GM15510 (cell line): ENCODE results near the gene GIPC2.

ENCODE experiments used
- POLR2A ChIP-seq: IDR thresholded peaks from 3 replicates; pipeline ENCODE4 v1.6.1; 2011; ENCODE audit warnings: borderline replicate concordance; ENCODE audit not compliant: insufficient read length; ENCODE audit errors: extremely low read depth

The GIPC2 gene

DNA sequence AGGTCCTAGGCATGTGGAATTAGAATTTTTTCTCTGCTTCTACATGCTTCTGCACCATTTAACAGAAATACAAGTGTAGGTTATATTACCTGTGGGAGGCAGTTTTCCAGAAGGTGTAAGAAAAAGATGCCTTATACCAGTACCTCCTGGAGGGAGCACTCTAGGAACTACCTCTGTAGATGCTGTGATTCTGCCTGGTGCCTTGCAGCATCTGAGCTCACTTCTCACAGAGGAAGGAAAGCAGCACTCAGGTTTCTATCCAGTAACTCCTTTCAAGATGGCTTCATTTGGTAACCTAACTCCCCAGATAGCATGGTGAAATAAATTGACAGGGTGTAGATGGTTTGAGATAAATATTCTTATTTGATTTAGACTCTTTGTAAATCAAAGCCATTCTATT, 50.3 kb downstream of the GIPC2 start:
- TF ChIP-seq POLR2A = no peak

DNA sequence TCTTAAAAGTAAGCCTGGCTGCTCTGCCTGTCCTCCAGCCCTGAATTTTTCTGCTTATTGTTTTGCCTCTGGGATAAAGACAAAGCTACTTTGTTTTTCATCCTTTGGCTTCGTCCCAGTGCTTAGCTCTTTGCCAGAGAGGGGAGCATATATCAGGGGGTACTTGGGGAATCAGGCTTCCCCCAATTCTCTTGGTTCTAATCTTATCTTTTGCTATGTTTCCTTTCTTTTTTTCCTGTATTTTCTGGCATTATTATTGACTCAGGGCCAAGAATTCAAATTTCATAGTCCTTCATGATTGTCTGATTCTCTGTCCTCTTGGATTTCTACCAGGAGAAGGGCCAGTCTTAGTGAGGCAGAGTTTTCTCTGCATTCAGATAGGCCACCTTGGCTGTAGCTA, 51.2 kb downstream of the GIPC2 start:
- TF ChIP-seq POLR2A = no peak

DNA sequence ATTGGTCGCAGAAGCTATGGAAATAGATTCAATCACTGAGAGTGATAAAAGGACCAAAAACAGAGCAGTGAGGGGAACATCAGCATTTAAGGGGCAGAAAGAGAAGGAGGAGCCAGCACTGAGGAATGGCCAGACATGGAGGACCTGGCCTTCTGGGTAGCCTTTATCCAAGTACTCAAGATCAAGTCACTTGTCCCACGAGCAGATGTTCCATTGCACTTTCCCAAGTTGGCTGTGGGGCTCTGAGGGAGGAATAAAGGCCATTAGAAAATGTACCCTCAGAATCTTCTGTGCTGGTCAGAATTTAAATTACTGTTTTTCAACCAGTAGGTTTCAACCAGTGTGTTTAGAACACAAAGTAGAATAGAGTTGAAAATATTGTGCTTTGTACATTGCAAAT, 55.3 kb downstream of the GIPC2 start:
- no peak for TF ChIP-seq POLR2A

DNA sequence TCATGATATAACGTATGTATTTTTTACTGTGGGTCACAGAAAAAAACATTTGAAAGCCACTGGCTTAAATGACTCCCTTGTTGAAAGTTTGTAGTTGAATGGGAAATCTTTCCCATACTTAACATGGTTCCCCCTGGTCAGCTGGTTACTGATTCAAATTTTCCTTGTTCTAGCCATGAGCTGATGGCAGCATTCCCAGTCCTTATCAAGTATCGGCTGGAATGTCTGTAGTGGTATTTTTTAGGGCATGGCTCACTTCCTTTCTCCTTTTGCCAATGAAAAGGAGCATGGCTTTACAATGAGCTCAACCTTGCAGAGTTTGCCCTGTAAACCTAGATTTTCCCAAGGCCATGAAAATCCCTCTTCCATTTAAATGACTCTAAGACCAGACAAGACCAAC, 55.7 kb downstream of the GIPC2 start:
- no peak for TF ChIP-seq POLR2A

DNA sequence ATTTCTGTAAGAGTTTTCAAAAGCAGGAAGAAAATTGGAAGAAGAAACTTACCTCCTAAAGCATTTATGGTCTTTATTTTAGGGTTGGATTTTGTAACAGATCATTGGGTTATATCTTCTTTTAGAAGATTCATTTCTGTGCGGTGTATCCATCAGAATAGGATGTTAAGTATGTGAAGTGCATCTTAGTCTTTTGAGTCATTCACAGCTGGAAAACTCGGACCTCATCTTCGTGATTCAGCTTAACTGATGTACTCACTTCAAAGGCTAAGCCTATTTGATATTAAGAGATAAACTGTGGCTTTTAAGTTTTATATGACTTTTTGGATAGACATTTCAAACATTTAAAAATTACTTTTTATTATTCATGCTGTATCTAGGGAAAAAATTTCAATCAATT, 56.3 kb downstream of the GIPC2 start:
- TF ChIP-seq POLR2A = no peak

DNA sequence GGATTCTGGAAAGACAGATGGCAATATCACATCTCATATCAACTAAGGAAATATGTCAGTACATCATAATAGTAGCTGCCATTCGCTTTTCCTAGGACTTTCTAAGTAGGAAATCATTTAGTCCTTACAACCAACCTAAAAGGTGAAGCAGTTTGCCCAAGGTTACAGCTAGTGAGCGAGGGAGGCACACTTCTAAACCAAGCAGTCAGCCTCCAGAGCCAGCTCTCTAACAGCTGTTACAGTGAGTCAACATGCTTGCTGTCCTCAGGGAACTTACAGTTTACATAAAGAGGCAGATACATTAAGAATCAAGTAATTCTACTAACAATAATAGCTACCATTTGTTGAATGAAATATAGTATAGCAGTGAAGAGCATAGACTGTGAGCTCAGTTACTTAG, 57.1 kb downstream of the GIPC2 start:
- TF ChIP-seq POLR2A = no peak

DNA sequence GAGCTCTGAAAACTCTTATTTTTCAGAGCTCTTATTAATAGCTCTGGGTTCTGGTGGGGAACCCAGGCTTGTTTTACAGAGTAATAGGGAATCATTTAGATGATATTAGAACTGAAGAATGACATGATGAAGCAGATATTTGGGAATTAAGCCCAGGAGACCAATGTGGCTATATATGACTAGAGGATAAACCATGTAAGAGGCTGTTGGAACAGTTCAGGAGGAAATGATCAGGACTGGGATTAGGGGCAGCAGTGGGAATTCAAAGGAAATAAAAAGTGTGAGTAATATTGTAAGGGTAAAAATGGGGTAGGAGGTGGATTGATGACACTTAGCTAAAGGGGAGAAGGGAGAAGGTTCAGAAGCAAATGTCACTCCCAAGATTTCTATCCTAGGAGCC, 58.6 kb downstream of the GIPC2 start:
- TF ChIP-seq POLR2A = no peak

DNA sequence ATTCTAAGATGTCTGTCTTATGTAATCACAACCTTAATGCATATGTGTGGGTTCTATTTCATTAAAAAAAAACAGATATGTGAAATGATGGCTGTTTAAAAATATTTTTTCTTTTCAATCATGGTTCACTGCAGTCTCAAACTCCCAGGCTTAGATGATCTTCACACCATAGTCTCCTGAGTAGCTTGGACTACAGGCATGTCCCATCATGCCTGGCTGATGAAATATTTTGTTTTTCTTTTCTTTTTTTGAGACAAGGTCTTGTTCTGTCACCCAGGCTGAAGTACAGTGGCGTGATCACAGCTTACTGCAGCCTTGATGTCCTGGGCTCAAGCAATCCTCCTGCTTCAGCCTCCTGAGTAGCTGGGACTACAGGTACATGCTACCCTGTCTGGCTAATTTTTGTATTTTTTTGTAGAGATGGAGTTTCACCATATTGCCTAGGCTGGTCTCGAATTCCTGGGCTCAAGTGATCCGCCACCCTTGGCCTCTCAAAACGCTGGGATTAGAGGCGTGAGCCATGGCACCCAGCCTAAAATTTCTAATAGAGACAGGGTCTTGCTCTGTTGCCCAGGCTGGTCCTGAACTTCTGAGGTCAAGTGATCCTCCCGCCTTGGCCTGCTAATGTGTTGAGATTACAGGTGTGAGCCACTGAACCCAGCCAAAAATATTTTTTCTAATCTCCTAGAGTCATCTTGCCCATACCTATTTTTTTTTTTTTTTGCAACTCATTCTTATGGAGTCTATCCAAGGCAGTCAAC, 67.6 kb downstream of the GIPC2 start:
- TF ChIP-seq POLR2A = no peak

DNA sequence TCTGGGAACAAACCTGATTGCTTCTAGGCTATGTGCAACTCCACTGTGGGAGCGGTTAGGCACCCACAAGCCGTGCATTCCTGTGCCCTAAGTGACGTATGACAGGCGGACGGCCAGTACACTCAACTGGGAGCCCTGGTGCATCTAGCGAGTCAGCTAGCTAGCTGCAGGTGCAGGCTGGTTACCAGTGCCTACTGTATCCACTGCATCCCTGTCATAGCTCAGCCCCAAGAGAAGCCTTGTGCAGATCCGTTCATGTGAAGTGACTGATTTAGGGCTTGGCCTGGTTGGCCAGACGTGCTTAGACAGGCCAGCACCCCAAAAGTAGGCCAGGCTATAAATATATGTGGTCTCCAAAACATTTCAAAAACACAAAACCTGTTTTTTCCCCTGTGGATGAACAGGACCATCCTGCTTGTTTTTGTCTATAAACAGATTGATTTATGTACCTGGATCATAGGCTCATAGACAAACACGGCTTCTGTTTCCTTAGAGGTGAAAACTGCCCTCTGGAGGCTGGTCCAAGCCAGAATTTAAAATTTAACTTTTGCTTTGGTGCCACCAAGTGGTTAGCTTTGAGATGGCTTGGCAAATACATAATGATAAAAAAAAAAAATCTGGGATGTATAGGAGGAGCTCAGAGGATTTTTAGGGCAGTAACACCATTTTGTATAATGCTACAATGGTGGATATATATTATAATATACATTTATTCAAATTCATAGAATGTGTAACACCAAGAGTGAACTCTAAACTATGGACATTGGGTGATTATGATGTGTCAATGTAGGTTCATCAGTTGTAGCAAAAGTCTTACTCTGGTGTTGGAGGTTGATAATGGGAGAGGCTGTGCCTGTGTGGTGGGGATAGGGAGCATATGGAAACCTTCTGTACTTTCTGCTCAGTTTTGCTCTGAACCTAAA, 68.5 kb downstream of the GIPC2 start:
- TF ChIP-seq POLR2A = no peak

DNA sequence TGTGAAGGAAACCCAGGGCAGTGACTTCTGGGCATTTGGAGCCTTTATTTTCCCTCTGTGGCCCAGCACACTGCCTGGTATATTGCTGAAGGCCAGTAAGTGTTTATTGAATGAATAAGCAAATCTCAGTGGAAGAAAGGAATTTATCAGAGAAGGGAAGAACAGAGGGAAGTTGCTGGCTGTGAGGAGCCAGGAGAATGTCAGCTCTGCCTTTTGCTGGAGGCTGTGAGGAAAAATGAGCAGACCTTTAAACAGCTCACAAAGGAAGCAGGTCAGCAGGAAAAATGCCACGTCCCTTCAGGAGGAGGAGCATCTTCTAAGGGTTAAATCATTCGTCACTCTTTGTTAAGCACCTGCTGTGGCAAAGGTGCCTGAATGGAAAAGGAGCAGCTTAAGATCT, 75.9 kb downstream of the GIPC2 start:
- no peak for TF ChIP-seq POLR2A

DNA sequence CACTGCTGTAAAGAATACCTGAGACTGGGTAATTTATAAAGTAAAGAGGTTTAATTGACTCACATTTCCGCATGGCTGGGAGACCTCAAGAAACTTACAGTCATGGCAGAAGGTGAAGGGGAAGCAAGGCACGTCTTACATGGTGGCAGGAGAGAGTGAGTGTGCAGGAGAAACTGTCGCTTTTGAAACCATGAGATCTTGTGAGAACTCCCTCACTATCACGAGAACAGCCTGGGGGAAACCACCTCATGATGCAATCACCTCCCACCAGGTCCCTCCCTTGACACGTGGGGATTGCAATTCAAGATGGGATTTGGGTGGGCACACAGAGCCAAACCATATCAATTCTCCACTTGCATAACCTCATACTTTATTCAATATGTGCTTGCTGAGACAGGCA, 76.6 kb downstream of the GIPC2 start:
- no peak for TF ChIP-seq POLR2A

DNA sequence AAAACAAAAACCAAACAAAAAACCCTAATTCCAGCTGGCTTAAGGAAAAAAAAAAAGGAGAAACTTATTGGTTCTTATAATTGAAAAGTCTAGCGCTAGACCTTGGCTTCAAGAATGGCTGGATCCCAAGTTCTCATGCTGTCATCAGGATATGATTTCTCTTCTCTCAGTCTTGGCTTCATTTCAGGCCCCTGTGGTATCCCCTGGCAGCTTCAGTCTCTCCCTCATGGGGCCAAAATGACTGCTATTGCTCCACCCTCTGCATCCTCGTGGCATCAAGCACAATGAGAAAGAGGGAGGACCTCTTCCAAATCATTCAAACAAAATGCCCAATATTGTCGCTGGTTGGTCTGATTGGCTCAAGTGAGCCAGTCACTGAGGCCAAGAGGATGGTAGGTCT, 80.7 kb downstream of the GIPC2 start:
- TF ChIP-seq POLR2A = no peak

DNA sequence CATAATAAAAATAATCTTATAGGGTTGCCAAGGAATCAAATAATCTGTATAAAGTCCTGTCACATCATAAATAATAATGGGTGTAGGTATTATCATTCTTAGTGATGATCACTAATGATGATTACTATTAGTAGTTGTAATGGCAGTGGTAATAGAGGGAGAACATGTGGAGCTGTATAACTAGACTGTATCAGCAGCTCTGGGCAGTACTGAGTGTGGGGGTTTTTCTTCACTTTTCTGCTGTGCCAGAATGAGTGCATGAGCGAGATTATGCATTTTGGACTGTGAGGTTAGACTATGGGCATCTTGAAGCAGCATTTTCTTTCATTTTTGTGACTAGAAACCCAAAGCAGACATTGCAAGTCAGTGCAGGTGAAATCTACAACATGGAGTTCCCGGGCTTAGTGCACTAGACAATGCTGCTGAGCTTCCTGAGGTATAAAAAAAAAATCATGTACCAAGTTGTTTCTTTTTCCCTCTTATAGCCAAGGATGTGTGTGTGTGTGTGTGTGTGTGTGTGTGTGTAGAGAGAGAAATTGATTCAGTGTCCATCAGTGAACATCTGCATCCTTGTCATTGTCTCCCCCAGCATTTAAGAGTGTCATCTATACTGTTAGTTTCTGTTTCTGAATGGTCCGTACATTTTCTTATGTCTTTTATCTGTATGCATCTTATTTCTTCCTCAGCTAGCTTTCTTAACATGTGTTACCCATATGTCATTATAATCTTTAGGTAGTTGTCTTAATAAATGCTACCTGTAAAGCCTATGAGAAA, 86.6 kb downstream of the GIPC2 start:
- no peak for TF ChIP-seq POLR2A

DNA sequence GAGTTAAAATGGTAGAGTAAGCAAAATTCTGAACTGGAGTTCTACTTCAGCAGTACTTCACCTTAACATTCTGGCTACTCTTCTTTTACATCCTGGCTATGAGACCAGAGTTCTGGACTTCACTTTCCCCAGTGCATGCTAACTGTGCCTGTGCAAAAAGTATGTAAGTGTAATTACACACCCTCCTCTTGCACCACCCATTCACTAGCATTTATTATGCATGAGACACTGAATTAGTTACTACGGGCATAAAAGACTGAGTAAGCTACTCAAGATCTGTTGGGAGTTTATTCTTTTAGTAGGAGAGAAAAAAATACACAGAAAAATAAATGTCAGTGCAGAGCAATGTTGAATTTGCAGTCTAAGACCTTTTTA, 87.2 kb downstream of the GIPC2 start:
- no peak for TF ChIP-seq POLR2A

DNA sequence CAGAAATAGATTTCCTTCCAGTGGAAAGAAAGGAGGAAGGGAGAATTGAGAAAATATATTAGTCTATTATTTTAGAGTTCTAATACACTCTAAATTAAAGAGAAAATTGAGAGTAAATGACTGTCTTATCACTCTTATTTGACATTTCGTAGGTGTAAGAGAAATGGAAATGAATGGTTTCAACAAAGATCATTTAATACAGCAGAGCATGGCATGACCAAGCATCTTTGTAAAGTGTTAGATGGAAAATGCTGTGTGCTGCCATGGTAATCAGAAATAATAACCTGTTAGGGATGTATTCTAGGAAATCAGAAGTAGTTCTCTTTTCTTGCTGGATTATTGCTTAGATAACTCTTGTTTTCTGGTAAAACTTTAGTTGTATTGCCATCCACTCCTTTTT, 90.9 kb downstream of the GIPC2 start:
- TF ChIP-seq POLR2A = no peak
